Body of pancreas (tissue), 4 donors: ENCODE results near the gene ST3GAL5. TPM values are rescaled to one million over a fixed set of nuclear protein-coding genes. Genes with fewer than 3 reads are reported as not detected.

Experiments used
- ATAC-seq: fragments of 150-250 bp; one replicate; pipeline ENCODE4 v1.9.1; 2016
- DNase-seq, 4 donors: peaks; one replicate each; pipeline ENCODE4 v3.0.0-alpha.2; 2019
- H3K27ac ChIP-seq, 4 donors: fragments of 200-600 bp; sonication (generic); 1 replicate in 3 of 4; 2 replicates in 1 of 4; pipeline versions ENCODE4 v1.5.1 to v1.6.1; 2016 to 2019; ENCODE audit warnings: mild to moderate bottlenecking in 1 of 4, mixed read lengths in 1 of 4, moderate library complexity in 1 of 4
- H3K27me3 ChIP-seq, 2 donors: fragments of 200-600 bp; sonication (generic); one replicate each; pipeline ENCODE4 v1.6.0; 2016; ENCODE audit warnings: mild to moderate bottlenecking in 1 of 2
- H3K36me3 ChIP-seq, 2 donors: fragments of 200-600 bp; sonication (generic); replicated peaks in 1 of 2; 2 replicates each; pipeline ENCODE4 v1.5.1; 2016; ENCODE audit warnings: low read depth in 2 of 2; ENCODE audit not compliant: insufficient read depth in 1 of 2
- H3K4me1 ChIP-seq: fragments of 200-600 bp; sonication (generic); one replicate; pipeline ENCODE4 v1.6.0; 2016
- H3K4me3 ChIP-seq, 2 donors: fragments of 200-600 bp; sonication (generic); 1 replicate in 1 of 2; 2 replicates in 1 of 2; pipeline ENCODE4 v1.5.1; 2016 to 2019
- H3K9me3 ChIP-seq, 3 donors: fragments of 200-600 bp; sonication (generic); 1 replicate in 2 of 3; 2 replicates in 1 of 3; pipeline ENCODE4 v1.5.1; 2016
- CTCF ChIP-seq, 7 experiments: fragments of 450-650 bp in 4 of 7; fragments of 200-600 bp in 3 of 7; sonication (generic) in 3 of 7; IDR thresholded peaks; one replicate each; pipeline ENCODE4 v1.5.1; 2016 to 2019; ENCODE audit warnings: antibody characterized with exemption in 7 of 7
- POLR2A ChIP-seq, 3 donors: fragments of 450-650 bp; IDR thresholded peaks; one replicate each; pipeline ENCODE4 v1.6.1; 2016; ENCODE audit warnings: antibody characterized with exemption in 3 of 3, mild to moderate bottlenecking in 2 of 3
- WGBS, 2 donors: methylation state at CpG; one replicate each; pipeline ENCODE4 v1.1.5; 2017; 5-methylcytosine and 5-hydroxymethylcytosine counted together
- intact Hi-C: fragments of 100-400 bp; cut with DNase I; formaldehyde crosslinking; loops from one replicate; pipeline ENCODE4 v1.15.1; 2023
- total RNA-seq, 2 donors: library from RNA; depleted of rRNA; stranded (reverse); fragments of >200 nt; gene quantifications; one replicate each; pipeline ENCODE4 v1.1.0, GENCODE V29; 2016

ST3GAL5 gene
- total RNA-seq, 2 donors from 2014 or later, result 8.6 to 18.8 TPM

DNA sequence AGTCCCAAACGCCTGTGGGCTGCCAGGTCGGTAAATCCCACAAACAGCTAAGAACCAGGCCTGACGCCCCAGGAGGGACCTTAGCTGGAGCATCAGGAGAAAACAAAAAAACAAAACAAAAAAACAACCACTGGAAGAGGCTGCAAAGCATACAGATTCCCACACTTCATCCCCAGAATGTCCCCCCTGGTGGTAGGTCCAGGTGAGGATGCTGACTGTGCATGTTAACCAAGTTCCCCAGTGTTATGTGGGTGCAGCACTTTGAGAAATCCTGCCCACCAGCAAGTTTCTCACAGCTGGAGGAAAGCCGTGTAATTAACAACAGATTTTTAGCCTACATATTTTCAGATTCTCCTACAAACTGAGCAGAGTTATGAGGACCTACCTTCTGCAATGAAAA lies 15.1 kb downstream of the ST3GAL5 start:
- TF ChIP-seq CTCF (IDR thresholded peaks at IDR 0.05) (peak in 1 of 7 experiments; percentile 17), POLR2A (IDR thresholded peaks at IDR 0.05) (no peak)
- Histone ChIP-seq H3K27me3 (no peaks in the 10 kb centered on the region), H3K4me1 (peaks cover 26% of the 10 kb centered on the region), H3K4me3 (no peak overlapping the region), H3K36me3 (no peaks in the 10 kb centered on the region), H3K27ac (no peak overlapping the region), H3K9me3 (no peaks in the 10 kb centered on the region)
- intact Hi-C loops, result no loop called here
- ATAC-seq (no peak), DNase-seq (no peak)
- 90 to 95% methylated on average over 4 of the region's 4 CpGs for WGBS, 2 donors

DNA sequence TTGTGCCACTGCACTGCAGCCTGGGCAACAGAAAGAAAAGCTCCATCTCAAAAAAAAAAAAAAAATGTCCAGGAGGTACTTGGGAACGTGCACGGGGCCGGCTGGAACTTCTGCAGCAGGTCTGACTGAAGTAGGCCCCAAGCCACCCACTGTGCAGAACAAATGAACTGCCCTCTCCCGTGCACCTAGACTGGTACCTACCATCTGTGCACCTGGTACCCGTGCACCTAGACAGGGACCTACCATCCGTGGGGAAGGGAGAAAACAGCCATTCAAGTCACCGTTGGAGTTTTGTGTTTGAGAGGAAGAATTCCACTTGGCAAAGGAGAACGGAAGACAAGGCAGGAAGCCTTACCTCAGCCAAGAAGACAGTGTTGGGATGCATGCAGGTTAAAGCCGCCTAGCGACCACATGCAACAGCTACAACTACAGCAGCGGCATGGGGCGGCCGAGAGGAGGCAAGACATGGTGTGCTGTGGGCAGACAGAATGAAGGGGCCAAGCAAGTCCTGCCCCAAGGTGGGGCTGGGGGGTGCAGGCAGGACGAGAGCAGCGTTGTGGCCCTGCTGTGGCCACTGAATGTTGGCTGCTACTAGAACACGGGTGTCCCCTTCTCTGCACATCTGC lies 16.1 kb downstream of the ST3GAL5 start:
- no peak for ATAC-seq
- H3K4me1 ChIP-seq, result peaks cover 25% of the 10 kb centered on the region
- TF ChIP-seq POLR2A (IDR thresholded peaks at IDR 0.05) (no peak), CTCF (IDR thresholded peaks at IDR 0.05) (no peak)
- DNase-seq, result no peak
- intact Hi-C loops, result no loop called here
- no peaks in the 10 kb centered on the region for H3K9me3 ChIP-seq
- no peaks in the 10 kb centered on the region for H3K27me3 ChIP-seq
- H3K4me3 ChIP-seq, result no peak overlapping the region
- H3K27ac ChIP-seq, result no peak overlapping the region
- no peaks in the 10 kb centered on the region for H3K36me3 ChIP-seq
- 91% methylated on average over 13 to 16 of the region's 16 CpGs for WGBS, 2 donors

DNA sequence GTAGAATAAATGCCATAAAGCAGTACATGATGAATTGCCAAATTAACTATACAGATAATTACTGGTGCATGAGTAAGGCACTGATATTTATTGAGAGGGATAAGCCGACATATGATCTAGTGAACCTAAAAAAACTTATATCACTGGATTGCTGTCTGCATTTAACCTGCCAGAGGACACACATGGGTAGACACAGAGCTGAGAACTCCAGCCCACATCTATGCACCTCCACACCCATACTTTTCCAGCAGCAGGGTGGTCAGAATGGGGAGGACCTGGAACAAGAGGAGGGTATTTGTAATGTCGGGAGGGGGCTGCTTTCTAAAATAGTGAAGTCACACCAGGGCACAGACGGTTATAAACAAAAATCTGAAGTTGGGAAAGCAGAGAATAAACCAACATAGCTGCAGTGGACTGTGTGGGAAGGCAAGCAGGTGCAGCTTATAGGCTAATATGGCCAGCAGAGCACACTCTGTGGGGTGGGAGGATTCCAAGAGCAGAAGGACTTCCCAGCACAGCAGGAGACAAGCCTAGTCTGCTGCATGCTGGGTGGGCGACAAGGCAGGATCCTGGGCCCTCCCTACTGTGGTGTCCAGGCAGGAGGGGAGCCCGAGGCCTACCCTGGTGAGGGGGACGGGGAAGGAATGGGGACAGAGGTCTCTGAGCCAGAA lies 17.2 kb downstream of the ST3GAL5 start:
- H3K27me3 ChIP-seq, result no peaks in the 10 kb centered on the region
- H3K9me3 ChIP-seq, result no peaks in the 10 kb centered on the region
- H3K4me1 ChIP-seq, result peaks cover 17% of the 10 kb centered on the region
- H3K36me3 ChIP-seq, result no peaks in the 10 kb centered on the region
- 58 to 62% methylated on average over 6 of the region's 6 CpGs for WGBS, 2 donors
- DNase-seq (peak; percentile 29 to 74 (median 46)), ATAC-seq (peak; percentile 73)
- no peak overlapping the region for H3K4me3 ChIP-seq
- no peak for TF ChIP-seq CTCF (IDR thresholded peaks at IDR 0.05)
- no peak for TF ChIP-seq POLR2A (IDR thresholded peaks at IDR 0.05)
- peak overlapping the region; percentile 17 to 47 (median 29) for H3K27ac ChIP-seq
- intact Hi-C loops, result no loop called here

- TF ChIP-seq POLR2A (IDR thresholded peaks at IDR 0.05) (no peak), CTCF (IDR thresholded peaks at IDR 0.05) (no peak)
- no peak for ATAC-seq
- H3K36me3 ChIP-seq, result no peaks in the 10 kb centered on the region
- 91 to 98% methylated on average over 9 of the region's 9 CpGs for WGBS, 2 donors
- H3K4me3 ChIP-seq, result no peak overlapping the region
- intact Hi-C loops, result no loop called here
- no peaks in the 10 kb centered on the region for H3K9me3 ChIP-seq
- H3K27me3 ChIP-seq, result no peaks in the 10 kb centered on the region
- DNase-seq, result no peak
- H3K4me1 ChIP-seq, result peaks cover 17% of the 10 kb centered on the region
- H3K27ac ChIP-seq, result no peak overlapping the region
These were observed 20.0 kb downstream of the ST3GAL5 start for GRCh38 chr2:85868822-85869221.
